H7 (cell line): ENCODE measurements around the gene NKG7. TPM values are rescaled to one million over a fixed set of nuclear protein-coding genes. Genes with fewer than 3 reads are reported as not detected.

ENCODE experiments used
- DNase-seq: peaks from one replicate; pipeline ENCODE4 v3.0.0; 2012
- H3K27me3 ChIP-seq: 2 replicates; pipeline ENCODE4 v1.6.0; 2011; ENCODE audit warnings: mild to moderate bottlenecking, low read length; ENCODE audit not compliant: control insufficient read depth, insufficient read depth
- H3K36me3 ChIP-seq: replicated peaks from 2 replicates; pipeline ENCODE4 v1.5.1; 2011; ENCODE audit warnings: low read length; ENCODE audit not compliant: control insufficient read depth, insufficient read depth
- H3K4me3 ChIP-seq: 2 replicates; pipeline ENCODE4 v1.5.1; 2011; ENCODE audit warnings: low read depth, mild to moderate bottlenecking, control low read depth, low read length, moderate library complexity; ENCODE audit not compliant: insufficient read depth
- total RNA-seq: library from RNA; depleted of rRNA; stranded (reverse); fragments of >200 nt; shearing (Covaris generic); gene quantifications from 2 replicates; pipeline ENCODE4 v1.2.3, GENCODE V29; 2014

The NKG7 gene
- total RNA-seq, 1 experiment from 2014 or later, result not detected

DNA sequence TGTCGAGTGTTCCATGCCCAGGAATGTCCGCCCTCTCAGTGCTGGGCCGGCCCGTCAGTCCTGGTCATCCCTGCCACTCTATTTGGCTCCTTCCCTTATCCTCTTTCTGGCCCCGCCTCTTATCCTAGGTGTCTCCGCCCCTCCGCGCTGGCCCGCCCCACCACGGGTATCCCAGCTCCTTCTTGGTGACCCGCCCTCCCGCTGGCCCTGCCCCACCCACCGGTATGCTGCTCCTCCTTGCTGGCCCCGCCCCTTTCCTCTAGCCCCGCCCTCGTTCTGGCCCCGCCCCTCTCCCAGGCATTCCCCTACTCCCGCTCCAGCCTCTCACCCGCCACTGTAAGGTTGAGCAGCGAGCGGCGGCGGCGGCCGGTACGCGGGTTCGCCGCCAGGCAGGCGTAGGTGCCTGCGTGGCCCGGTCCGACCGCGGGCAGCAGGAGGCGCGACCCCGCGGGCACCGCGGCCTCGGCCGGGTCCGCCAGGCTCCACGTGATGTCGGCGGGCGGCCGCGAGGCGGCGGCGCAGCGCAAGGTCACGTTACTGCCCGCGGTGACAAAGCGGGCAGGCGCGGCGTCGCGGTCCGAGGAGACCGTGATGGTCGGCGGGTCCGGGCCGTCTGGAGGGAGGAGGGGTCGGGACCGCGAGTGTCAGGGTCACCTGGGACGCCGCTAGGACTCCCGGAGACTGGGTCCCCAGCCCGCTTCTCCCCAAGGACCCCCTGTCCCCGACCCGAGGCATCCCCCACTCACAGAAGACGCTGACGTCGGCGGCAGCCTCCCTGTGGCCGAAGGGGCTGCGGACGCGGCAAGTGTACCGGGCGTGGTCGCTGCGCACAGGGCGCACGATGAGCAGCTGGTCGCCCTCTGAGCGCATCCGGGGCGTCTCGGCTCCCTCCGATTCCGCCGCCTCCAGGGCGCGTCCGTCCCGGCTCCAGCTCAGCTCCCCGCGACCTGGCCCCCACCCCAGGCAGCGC, 32.5 kb downstream of the NKG7 start:
- H3K4me3 ChIP-seq, result peak overlapping the region; percentile 79
- no peaks in the 10 kb centered on the region; the same call in 1 of the 2 replicates for H3K36me3 ChIP-seq
- DNase-seq, result peak; percentile 99
- peaks cover 9% of the 10 kb centered on the region for H3K27me3 ChIP-seq

GRCh38 chr19:51339313-51339686, 33.2 kb downstream of the NKG7 start:
- peak; percentile 90 for DNase-seq
- H3K27me3 ChIP-seq, result peaks cover 9% of the 10 kb centered on the region
- H3K4me3 ChIP-seq, result peak overlapping the region; percentile 79
- H3K36me3 ChIP-seq, result no peaks in the 10 kb centered on the region; the same call in 1 of the 2 replicates

- DNase-seq, result peak; percentile 98
- H3K27me3 ChIP-seq, result peaks cover 9% of the 10 kb centered on the region
Observed at GRCh38 chr19:51338563-51339312, 33.7 kb downstream of the NKG7 start.

DNA sequence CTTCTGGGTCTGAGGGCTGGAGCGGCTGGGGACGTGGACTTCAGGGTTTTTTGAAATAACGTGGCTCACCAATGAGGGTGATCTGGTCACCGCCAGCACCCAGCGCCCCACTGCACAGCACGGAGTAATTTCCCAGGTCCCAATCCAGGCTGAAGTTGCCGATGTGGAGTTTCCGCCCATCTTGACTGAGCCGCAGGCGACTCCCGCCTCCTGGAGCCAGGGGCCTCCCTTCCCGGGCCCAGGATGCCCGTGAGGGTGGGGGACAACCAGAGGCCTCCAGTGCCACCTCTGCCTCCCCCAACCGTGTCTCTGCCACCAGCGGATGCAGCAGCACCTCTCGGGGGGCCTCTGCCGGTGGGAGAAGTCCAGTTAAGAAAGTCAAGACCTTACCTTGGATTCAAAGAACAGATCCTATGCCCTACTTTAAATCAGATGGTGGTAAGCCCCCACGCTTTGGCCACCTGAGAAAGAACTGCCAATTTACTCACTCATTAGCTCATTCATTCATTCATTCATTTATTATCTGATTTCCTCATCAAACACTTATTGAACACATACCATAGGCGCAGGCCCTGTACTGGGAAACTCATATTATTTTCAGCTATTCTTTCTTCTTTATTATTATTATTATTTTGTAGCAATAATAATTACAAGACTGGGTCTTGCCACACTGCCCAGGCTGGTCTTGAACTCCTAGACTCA, 34.4 kb downstream of the NKG7 start:
- peak; percentile 57 for DNase-seq
- Histone ChIP-seq H3K36me3 (peaks cover 2% of the 10 kb centered on the region; the same call in 1 of the 2 replicates), H3K4me3 (peak overlapping the region; percentile 79; the same call in 1 of the 2 replicates), H3K27me3 (peaks cover 9% of the 10 kb centered on the region)

More at GRCh38 chr19:51338563-51339312, 33.7 kb downstream of the NKG7 start:
- H3K4me3 ChIP-seq, result peak overlapping the region; percentile 79
- peaks cover 2% of the 10 kb centered on the region; the same call in 1 of the 2 replicates for H3K36me3 ChIP-seq

DNA sequence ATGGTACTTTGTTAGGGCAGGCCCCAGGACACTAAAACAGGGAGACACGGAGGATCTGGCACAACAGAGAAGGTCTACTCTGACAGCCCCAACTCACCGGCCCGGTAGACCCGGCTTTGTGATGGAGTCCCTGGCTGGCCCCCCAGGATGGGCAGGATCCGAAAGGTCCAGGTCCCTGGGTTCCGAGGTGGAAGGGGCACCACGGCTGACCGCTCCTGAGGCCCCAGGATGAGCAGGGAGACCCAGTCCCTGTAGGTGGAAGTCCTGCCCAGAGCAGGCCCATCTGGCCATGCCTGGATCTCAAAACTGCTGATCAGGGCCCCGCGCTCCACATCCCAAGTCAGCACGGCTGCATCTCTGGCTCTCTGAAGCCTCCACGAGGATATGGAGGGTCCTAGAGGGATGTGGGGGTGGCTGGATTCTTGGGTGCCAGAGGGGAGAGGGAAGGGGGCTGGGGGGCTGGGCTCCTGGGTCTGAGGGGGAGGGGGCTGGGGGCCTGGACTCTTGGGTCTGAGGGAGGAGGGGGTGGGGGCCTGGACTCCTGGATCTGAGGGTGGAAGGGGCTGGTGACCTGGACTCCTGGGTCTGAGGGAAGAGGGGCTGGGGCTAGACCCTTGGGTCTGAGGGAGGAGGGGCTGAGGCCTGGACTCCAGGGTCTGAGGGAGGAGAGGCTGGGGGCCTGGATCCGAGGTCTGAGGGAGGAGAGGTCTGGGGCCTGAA, 35.2 kb downstream of the NKG7 start:
- H3K27me3 ChIP-seq, result peaks cover 9% of the 10 kb centered on the region
- no peak for DNase-seq
- no peak overlapping the region for H3K4me3 ChIP-seq
- H3K36me3 ChIP-seq, result peaks cover 5% of the 10 kb centered on the region

DNA sequence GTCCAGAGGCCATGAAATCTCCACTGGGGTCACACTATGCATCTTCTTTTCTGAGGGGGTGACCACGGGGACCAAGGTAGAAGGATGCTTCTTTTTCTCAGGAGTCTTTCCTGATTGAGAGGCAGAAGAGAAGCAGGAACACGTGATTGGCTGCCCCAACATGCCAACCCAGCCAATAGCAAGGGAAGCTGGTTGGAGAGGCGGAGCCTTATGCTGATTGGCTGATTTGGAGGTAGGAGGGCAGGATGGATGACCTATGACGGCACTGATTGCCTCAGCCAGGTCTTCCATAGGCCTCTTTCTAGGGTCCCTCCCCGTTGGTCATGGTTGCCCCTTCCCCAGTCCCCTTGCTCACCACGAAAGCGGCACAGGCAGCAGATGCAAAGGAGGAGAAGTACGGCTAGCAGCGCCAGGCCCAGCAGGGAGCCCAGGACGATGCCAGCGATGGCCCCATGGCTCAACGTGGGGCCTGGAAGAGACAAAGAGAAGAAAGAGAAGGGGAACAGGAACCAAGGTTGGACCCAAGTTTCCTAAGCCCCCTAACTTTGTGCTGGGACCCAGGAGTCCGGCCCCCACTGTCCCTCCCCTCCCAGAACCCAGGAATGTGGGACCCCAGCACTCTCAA, 38.5 kb downstream of the NKG7 start:
- Histone ChIP-seq H3K27me3 (no peaks in the 10 kb centered on the region), H3K36me3 (peaks cover 13% of the 10 kb centered on the region), H3K4me3 (no peak overlapping the region)
- peak; percentile 87 for DNase-seq

- Histone ChIP-seq H3K4me3 (no peak overlapping the region), H3K27me3 (peaks cover 7% of the 10 kb centered on the region), H3K36me3 (peaks cover 13% of the 10 kb centered on the region)
- no peak for DNase-seq
Observed at GRCh38 chr19:51331716-51332115, 40.7 kb downstream of the NKG7 start.

DNA sequence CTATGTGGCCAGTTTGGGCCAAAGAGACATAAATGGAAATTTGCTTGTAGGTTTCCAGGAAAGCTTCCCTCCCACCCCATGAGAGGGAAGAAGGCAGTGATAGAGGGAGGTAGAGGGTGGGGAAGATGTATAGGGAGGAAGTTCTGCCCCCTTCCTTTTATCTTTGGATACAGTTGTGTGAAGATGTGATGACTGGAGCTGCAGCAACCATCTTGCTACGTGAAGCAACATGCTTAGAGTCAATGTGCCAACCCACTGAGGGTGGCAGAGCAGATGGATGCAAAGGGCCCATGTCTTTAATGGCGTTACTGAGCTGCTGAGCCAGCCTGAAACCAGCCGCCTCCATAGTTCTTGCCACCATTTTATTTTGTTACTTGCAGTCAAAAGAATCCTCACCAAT, 41.3 kb downstream of the NKG7 start:
- Histone ChIP-seq H3K4me3 (no peak overlapping the region), H3K27me3 (peaks cover 9% of the 10 kb centered on the region), H3K36me3 (peaks cover 13% of the 10 kb centered on the region)
- no peak for DNase-seq

- H3K36me3 ChIP-seq, result peaks cover 13% of the 10 kb centered on the region
- H3K4me3 ChIP-seq, result no peak overlapping the region
- peak; percentile 39 for DNase-seq
- peaks cover 9% of the 10 kb centered on the region for H3K27me3 ChIP-seq
Observed at GRCh38 chr19:51330366-51330765, 42.1 kb downstream of the NKG7 start.

DNA sequence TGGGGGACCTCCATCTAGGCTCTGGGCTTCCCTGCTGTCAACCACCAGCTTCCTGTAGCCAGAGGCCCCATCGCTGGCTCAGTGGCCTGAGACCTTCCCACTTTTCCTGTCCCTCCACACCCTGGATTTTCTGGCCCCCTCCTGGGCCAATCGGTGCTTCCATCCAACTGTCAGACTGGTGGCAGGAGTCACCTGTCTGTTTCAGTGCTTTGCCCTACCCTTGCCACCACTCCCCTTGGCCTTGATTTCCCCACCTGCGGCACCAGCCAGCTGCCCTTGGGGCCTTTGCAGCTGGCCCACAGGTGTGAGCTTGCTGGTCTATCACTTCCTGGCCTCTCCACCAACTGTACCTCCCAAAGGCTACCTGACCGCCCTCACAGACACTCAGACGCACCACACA, 43.0 kb downstream of the NKG7 start:
- Histone ChIP-seq H3K27me3 (peaks cover 9% of the 10 kb centered on the region), H3K36me3 (peaks cover 13% of the 10 kb centered on the region), H3K4me3 (no peak overlapping the region)
- DNase-seq, result no peak

- H3K36me3 ChIP-seq, result peaks cover 8% of the 10 kb centered on the region
- peak overlapping the region; percentile 63 for H3K4me3 ChIP-seq
- peak; percentile 99 for DNase-seq
- peaks cover 9% of the 10 kb centered on the region for H3K27me3 ChIP-seq
Observed at GRCh38 chr19:51327066-51328001, 45.1 kb downstream of the NKG7 start.

DNA sequence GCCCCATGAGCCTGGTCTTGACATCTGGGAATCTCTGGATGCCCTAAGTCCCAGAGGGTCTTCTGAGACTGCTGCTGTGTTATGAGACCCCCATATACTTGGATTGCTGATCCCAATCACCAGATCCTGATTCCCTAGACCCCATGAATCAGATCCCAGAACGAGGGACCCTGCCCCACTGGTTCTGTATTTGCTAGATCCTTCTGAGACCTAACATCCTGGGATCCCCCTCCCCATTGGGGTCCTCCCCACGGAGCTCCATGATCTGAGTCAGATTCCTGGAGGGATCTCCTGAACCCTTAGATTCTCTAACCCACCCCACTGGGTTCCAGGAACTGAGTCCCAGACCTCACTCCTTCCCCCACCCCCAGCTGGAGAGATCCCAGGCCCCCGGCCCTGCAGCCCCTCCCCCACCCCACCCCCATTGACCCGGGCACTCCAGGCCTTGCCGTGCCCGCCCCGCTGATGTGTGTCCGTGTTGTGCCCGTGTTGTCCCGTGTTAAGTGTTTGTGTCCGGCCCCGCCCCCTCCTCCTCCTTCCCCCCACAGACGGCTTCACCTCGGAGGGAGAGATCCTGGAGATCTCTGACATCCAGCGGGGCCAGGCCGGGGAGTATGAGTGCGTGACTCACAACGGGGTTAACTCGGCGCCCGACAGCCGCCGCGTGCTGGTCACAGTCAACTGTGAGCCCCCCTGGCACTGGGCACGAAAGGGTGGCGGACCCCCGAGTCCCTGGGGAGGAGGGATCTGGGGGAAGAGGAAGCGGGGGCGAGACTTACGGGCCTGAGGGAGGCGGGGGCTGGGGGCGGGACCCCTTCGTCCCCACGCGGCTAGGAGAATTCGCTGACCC, 46.0 kb downstream of the NKG7 start:
- Histone ChIP-seq H3K36me3 (peaks cover 3% of the 10 kb centered on the region; the same call in 1 of the 2 replicates), H3K4me3 (peak overlapping the region; percentile 63), H3K27me3 (peaks cover 9% of the 10 kb centered on the region)
- DNase-seq, result peak; percentile 62
